ENCODE results near the gene IFNA17. TPM values are rescaled to one million over a fixed set of nuclear protein-coding genes. Genes with fewer than 3 reads are reported as not detected.

Gene IFNA17
- total and polyA plus RNA-seq, 2 donors (not counting 3 experiments of a cell fraction or from before 2014, with no cell fraction given), result not detected

DNA sequence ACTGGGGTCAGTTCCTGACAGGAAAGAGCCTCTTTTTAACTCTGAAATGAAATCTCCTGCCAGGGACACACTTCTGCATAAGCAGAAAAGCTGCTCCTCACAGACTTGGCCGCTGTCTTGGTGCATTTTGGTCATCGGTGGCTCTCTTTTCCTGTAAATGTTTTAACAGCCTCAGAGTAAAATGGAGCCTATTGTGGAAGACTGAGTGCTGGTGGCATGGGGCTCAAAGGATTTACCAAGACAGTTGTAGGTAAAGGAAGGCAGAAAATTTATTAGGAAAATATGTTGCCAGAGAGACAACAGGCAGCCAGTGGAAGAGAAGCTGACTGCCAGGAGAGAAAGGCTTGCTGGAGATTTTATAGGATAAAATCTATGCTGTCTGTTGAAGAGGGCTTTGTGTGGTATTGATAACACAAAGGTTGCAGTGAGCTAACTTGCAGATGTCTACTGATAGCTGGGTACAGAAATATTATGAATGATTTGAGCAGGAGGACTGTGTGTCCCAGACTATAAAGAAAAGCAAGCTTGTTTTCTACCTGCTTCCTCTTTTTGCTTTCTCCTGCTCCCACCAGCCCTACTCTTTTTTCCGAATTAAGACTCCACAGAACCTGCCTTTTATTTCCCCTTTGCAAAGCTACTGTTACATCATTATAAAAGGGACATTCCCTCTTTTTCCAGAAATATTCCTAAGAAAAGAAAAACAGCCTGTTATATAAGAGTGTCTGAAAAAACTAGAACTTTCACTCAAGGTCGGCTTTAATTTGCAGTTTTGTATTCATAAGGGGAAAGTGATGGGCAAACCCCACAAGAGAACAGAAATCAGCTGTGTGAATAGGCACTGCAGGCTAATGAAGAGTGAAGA is 39.7 kb upstream of the IFNA17 start:
- TF ChIP-seq EZH2 (IDR thresholded peaks at IDR 0.05; ENCODE audit: borderline replicate concordance, low read depth, low read length, severe bottlenecking), result no peak
- TF ChIP-seq POLR2AphosphoS5 (IDR thresholded peaks at IDR 0.05; ENCODE audit: insufficient read depth, low read depth, low read length), result no peak
- TF ChIP-seq, protein P1, sequence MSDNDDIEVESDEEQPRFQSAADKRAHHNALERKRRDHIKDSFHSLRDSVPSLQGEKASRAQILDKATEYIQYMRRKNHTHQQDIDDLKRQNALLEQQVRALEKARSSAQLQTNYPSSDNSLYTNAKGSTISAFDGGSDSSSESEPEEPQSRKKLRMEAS (IDR thresholded peaks at IDR 0.05; ENCODE audit: insufficient read depth, insufficient read length), result no peak
- no peak for TF ChIP-seq FOS (IDR thresholded peaks at IDR 0.05; ENCODE audit: borderline replicate concordance, insufficient read depth, low read length)
- TF ChIP-seq POLR2A (IDR thresholded peaks at IDR 0.05; ENCODE audit: low read depth, low read length), result no peak
- no peak for TF ChIP-seq GATA2 (IDR thresholded peaks at IDR 0.05; ENCODE audit: insufficient read depth, insufficient read length, low read depth, low read length)
- TF ChIP-seq MYC (IDR thresholded peaks at IDR 0.05; ENCODE audit: low read depth, low read length), result no peak
- TF ChIP-seq CTCF (IDR thresholded peaks at IDR 0.05; ENCODE audit: extremely low read depth in 1 of 2, insufficient read depth in 1 of 2, low read depth in 1 of 2, low read length in 2 of 2), result no peak
- no peak for TF ChIP-seq JUN (IDR thresholded peaks at IDR 0.05; ENCODE audit: borderline replicate concordance, insufficient read depth, insufficient read length, low read depth)
- H2AFZ ChIP-seq (ENCODE audit: low read depth, low read length), result no peak overlapping the region
- no peak overlapping the region for H3K9ac ChIP-seq (replicated peaks; ENCODE audit: extremely low read depth, insufficient read depth, low read length)
- peaks cover 13 to 29% of the 10 kb centered on the region in 2 experiments for H3K27me3 ChIP-seq (ENCODE audit: control insufficient read depth in 2 of 2, insufficient read depth in 2 of 2, low read length in 2 of 2)
- ChIA-PET CTCF (interaction anchor here (0.8 to 1.7 kb wide), 4 partner anchors 15 to 73 kb away, joined by 3 to 6 read pairs (median 4); no protein-coding TSS in a partner anchor), POLR2A (no interaction called here)
- DNase-seq (ENCODE audit: low read depth, low spot score), result no peak
- no peak overlapping the region for H3K27ac ChIP-seq (ENCODE audit: insufficient read depth, low read depth, low read length)
- H3K4me1 ChIP-seq (ENCODE audit: control insufficient read depth, extremely low read depth, insufficient read depth, low read length), result no peaks in the 10 kb centered on the region
- no peak for FAIRE-seq
- H3K79me2 ChIP-seq (ENCODE audit: control insufficient read depth, insufficient read depth, low read length), result no peaks in the 10 kb centered on the region
- no peaks in the 10 kb centered on the region for H4K20me1 ChIP-seq (replicated peaks; ENCODE audit: control insufficient read depth, extremely low read depth, insufficient read depth, low read length)
- intact Hi-C loops (cut with micrococcal nuclease) (no loop called here), dilution Hi-C loops (cut with MboI; ENCODE audit: extremely low pct_ligation_motif_present, low sequenced_read_pairs) (no loop called here)
- H3K9me1 ChIP-seq (replicated peaks; ENCODE audit: control insufficient read depth, extremely low read depth, insufficient read depth, low read length), result no peaks in the 10 kb centered on the region
- H3K4me3 ChIP-seq (replicated peaks in 1 of 3; ENCODE audit: insufficient read depth in 1 of 3, low read depth in 1 of 3, low read length in 3 of 3), result no peak overlapping the region
- no peaks in the 10 kb centered on the region for H3K36me3 ChIP-seq (ENCODE audit: control insufficient read depth in 2 of 2, extremely low read depth in 1 of 2, insufficient read depth in 2 of 2, low read length in 2 of 2)
- no peak overlapping the region for H3K4me2 ChIP-seq (ENCODE audit: insufficient read depth, low read length)
- no TSS peak for BruUV-seq (replicated peaks)
- no peaks in the 10 kb centered on the region for H3K9me3 ChIP-seq (replicated peaks; ENCODE audit: control insufficient read depth, insufficient read depth, low read length)
